Neural cell (in vitro differentiated cells): ENCODE results near the gene UBD. TPM values are rescaled to one million over a fixed set of nuclear protein-coding genes. Genes with fewer than 3 reads are reported as not detected.

Experiments
- H2AFZ ChIP-seq: fragments of 200-600, 300-800 bp; sonication (generic), shearing (Covaris generic); 2 replicates; pipeline ENCODE4 v1.6.0; 2014; ENCODE audit warnings: low read depth, mild to moderate bottlenecking, antibody characterized with exemption, low read length, moderate library complexity
- H3F3A ChIP-seq: fragments of 200-600 bp; shearing (Covaris generic); 2 replicates; pipeline ENCODE4 v1.6.1; 2016; ENCODE audit warnings: mild to moderate bottlenecking, moderate library complexity, mixed read lengths, antibody characterized with exemption, low read length; ENCODE audit not compliant: insufficient read depth, poor library complexity, severe bottlenecking
- H3K27ac ChIP-seq: fragments of 200-600, 300-800 bp; sonication (generic), shearing (Covaris generic); 2 replicates; pipeline ENCODE4 v1.5.1; 2014; ENCODE audit warnings: mild to moderate bottlenecking, low read length, moderate library complexity
- H3K27me3 ChIP-seq: fragments of 300-800, 200-600 bp; sonication (generic), shearing (Covaris generic); 2 replicates; pipeline ENCODE4 v1.6.0; 2014; ENCODE audit warnings: mild to moderate bottlenecking, low read depth, low read length, moderate library complexity; ENCODE audit not compliant: insufficient read depth
- H3K36me3 ChIP-seq: fragments of 300-800, 200-600 bp; sonication (generic), shearing (Covaris generic); 2 replicates; pipeline ENCODE4 v1.5.1; 2014; ENCODE audit warnings: mild to moderate bottlenecking, antibody characterized with exemption, low read length, moderate library complexity; ENCODE audit not compliant: insufficient read depth
- H3K4me2 ChIP-seq: fragments of 300-800, 200-600 bp; sonication (generic), shearing (Covaris generic); 2 replicates; pipeline ENCODE4 v1.6.0; 2014; ENCODE audit warnings: mild to moderate bottlenecking, low read length
- H3K4me3 ChIP-seq: fragments of 300-800, 200-600 bp; sonication (generic), shearing (Covaris generic); 2 replicates; pipeline ENCODE4 v1.5.1; 2014; ENCODE audit warnings: mild to moderate bottlenecking, low read length, moderate library complexity
- H3K79me2 ChIP-seq: fragments of 200-600 bp; shearing (Covaris generic); replicated peaks from 2 replicates; pipeline ENCODE4 v1.6.0; 2014; ENCODE audit warnings: mild to moderate bottlenecking, low read length, moderate library complexity; ENCODE audit not compliant: insufficient read depth
- H3K9ac ChIP-seq: fragments of 300-800, 200-600 bp; sonication (generic), shearing (Covaris generic); 2 replicates; pipeline ENCODE4 v1.6.1; 2016; ENCODE audit warnings: mild to moderate bottlenecking, low read length, mixed read lengths
- H3K9me2 ChIP-seq: fragments of 200-600 bp; shearing (Covaris generic); 2 replicates; pipeline ENCODE4 v1.6.1; 2016; ENCODE audit warnings: mild to moderate bottlenecking, low read length, mixed read lengths; ENCODE audit not compliant: insufficient read depth
- H3K9me3 ChIP-seq: fragments of 200-600, 300-800 bp; sonication (generic), shearing (Covaris generic); 2 replicates; pipeline ENCODE4 v1.6.1; 2016; ENCODE audit warnings: mild to moderate bottlenecking, mixed run types, low read length, moderate library complexity, mixed read lengths
- H4K20me1 ChIP-seq: fragments of 200-600 bp; shearing (Covaris generic); 2 replicates; pipeline ENCODE4 v1.6.1; 2016; ENCODE audit warnings: mild to moderate bottlenecking, mixed run types; ENCODE audit not compliant: insufficient read depth
- CTCF ChIP-seq: fragments of 450-650 bp; IDR thresholded peaks from 2 replicates; pipeline ENCODE4 v1.5.1; 2014; ENCODE audit warnings: antibody characterized with exemption, mild to moderate bottlenecking, moderate library complexity; ENCODE audit not compliant: poor library complexity, severe bottlenecking
- EP300 ChIP-seq: fragments of 450-650 bp; conservative IDR thresholded peaks from 2 replicates; pipeline ENCODE4 v1.6.1; 2014; ENCODE audit warnings: antibody characterized with exemption, mild to moderate bottlenecking, moderate library complexity; ENCODE audit not compliant: poor library complexity, severe bottlenecking
- EZH2 ChIP-seq: fragments of 200-600, 300-800 bp; shearing (Covaris generic), sonication (generic); IDR thresholded peaks from 2 replicates; pipeline ENCODE4 v1.6.1; 2014; ENCODE audit warnings: antibody characterized with exemption, low read length, borderline replicate concordance, mild to moderate bottlenecking; ENCODE audit not compliant: insufficient read depth, poor library complexity, severe bottlenecking
- MXI1 ChIP-seq: fragments of 450-650 bp; conservative IDR thresholded peaks from 2 replicates; pipeline ENCODE4 v1.6.1; 2014; ENCODE audit warnings: antibody characterized with exemption, mild to moderate bottlenecking; ENCODE audit not compliant: poor library complexity, severe bottlenecking
- POLR2AphosphoS5 ChIP-seq: IDR thresholded peaks from 2 replicates; pipeline ENCODE4 v1.6.1; 2012
- RAD21 ChIP-seq: fragments of 450-650 bp; conservative IDR thresholded peaks from 2 replicates; pipeline ENCODE4 v1.6.1; 2014; ENCODE audit warnings: antibody characterized with exemption, mild to moderate bottlenecking, moderate library complexity
- REST ChIP-seq: IDR thresholded peaks from 2 replicates; pipeline ENCODE4 v1.6.1; 2012; ENCODE audit warnings: borderline replicate concordance
- SMC3 ChIP-seq: fragments of 450-650 bp; conservative IDR thresholded peaks from 2 replicates; pipeline ENCODE4 v1.6.1; 2014; ENCODE audit warnings: antibody characterized with exemption, mild to moderate bottlenecking, moderate library complexity; ENCODE audit not compliant: poor library complexity
- TAF1 ChIP-seq: IDR thresholded peaks from 2 replicates; pipeline ENCODE4 v1.6.1; 2012; ENCODE audit warnings: low read depth
- polyA plus RNA-seq: library from polyadenylated mRNA; depleted of rRNA; stranded (reverse); fragments of >200 nt; gene quantifications from 2 replicates; pipeline ENCODE4 v1.2.3, GENCODE V29; 2014

Gene UBD
- polyA plus RNA-seq, 1 donor from 2014 or later = not detected

- TF ChIP-seq CTCF = no peak
- TF ChIP-seq RAD21 = no peak
- TF ChIP-seq EZH2 = no peak
- TF ChIP-seq POLR2AphosphoS5 = no peak
- TF ChIP-seq EP300 = no peak
- TF ChIP-seq REST = no peak
- no peak for TF ChIP-seq TAF1
- no peak for TF ChIP-seq MXI1
- no peak for TF ChIP-seq SMC3
- Histone ChIP-seq H3K4me2 (no peak overlapping the region), H3K27me3 (no peaks in the 10 kb centered on the region)
These were observed 2.2 kb upstream of the UBD start for GRCh38 chr6:29561606-29562181.

GRCh38 chr6:29561091-29561490, 1.6 kb upstream of the UBD start:
- no peak overlapping the region for H3K9ac ChIP-seq
- H3K27me3 ChIP-seq = peaks cover 4% of the 10 kb centered on the region
- H3K9me2 ChIP-seq = no peaks in the 10 kb centered on the region
- H3F3A ChIP-seq = no peaks in the 10 kb centered on the region
- H3K79me2 ChIP-seq = no peaks in the 10 kb centered on the region
- H3K4me2 ChIP-seq = no peak overlapping the region
- no peak overlapping the region for H2AFZ ChIP-seq
- no peak overlapping the region for H3K4me3 ChIP-seq
- TF ChIP-seq TAF1 = no peak
- no peak for TF ChIP-seq EP300
- no peak for TF ChIP-seq REST
- no peak for TF ChIP-seq MXI1
- no peak for TF ChIP-seq SMC3
- no peak for TF ChIP-seq POLR2AphosphoS5
- no peak for TF ChIP-seq EZH2
- H3K36me3 ChIP-seq = no peaks in the 10 kb centered on the region
- H4K20me1 ChIP-seq = no peaks in the 10 kb centered on the region
- no peak overlapping the region for H3K27ac ChIP-seq
- no peaks in the 10 kb centered on the region for H3K9me3 ChIP-seq

More at GRCh38 chr6:29561606-29562181, 2.2 kb upstream of the UBD start:
- Histone ChIP-seq H4K20me1 (no peaks in the 10 kb centered on the region), H3K36me3 (no peaks in the 10 kb centered on the region), H3K9me3 (no peaks in the 10 kb centered on the region), H3K79me2 (no peaks in the 10 kb centered on the region), H2AFZ (no peak overlapping the region), H3K27ac (no peak overlapping the region), H3K4me3 (no peak overlapping the region), H3K9ac (no peak overlapping the region), H3K9me2 (no peaks in the 10 kb centered on the region), H3F3A (no peaks in the 10 kb centered on the region)
